MM.1S (cell line): ENCODE data around the gene GRPEL2.

Source experiments
- DNase-seq: peaks from one replicate; pipeline ENCODE4 v3.0.0-alpha.2; 2015
- H2AFZ ChIP-seq: fragments of 300-600 bp; sonication (generic); 2 replicates; pipeline ENCODE4 v1.6.0; 2016; ENCODE audit warnings: antibody characterized with exemption, low read length
- H3F3A ChIP-seq: fragments of 300-600 bp; sonication (generic); 2 replicates; pipeline ENCODE4 v1.6.1; 2016; ENCODE audit warnings: mild to moderate bottlenecking, antibody characterized with exemption, low read length, moderate library complexity, mixed read lengths; ENCODE audit not compliant: insufficient read depth
- H3K27ac ChIP-seq: fragments of 300-600 bp; sonication (generic); 2 replicates; pipeline ENCODE4 v1.5.1; 2016; ENCODE audit warnings: mild to moderate bottlenecking, low read length
- H3K27me3 ChIP-seq: fragments of 300-600 bp; sonication (generic); replicated peaks from 2 replicates; pipeline ENCODE4 v1.6.0; 2016; ENCODE audit warnings: low read length; ENCODE audit not compliant: insufficient read depth
- H3K36me3 ChIP-seq: fragments of 300-600 bp; sonication (generic); replicated peaks from 2 replicates; pipeline ENCODE4 v1.6.1; 2016; ENCODE audit warnings: mild to moderate bottlenecking, low read length, mixed read lengths; ENCODE audit not compliant: insufficient read depth
- H3K4me1 ChIP-seq: fragments of 300-600 bp; sonication (generic); 2 replicates; pipeline ENCODE4 v1.6.1; 2016; ENCODE audit warnings: low read length, mixed read lengths
- H3K4me2 ChIP-seq: fragments of 300-600 bp; sonication (generic); 2 replicates; pipeline ENCODE4 v1.6.0; 2016; ENCODE audit warnings: low read depth, low read length
- H3K4me3 ChIP-seq: fragments of 300-600 bp; sonication (generic); 2 replicates; pipeline ENCODE4 v1.5.1; 2016; ENCODE audit warnings: low read length, mixed read lengths
- H3K79me2 ChIP-seq: fragments of 300-600 bp; sonication (generic); 2 replicates; pipeline ENCODE4 v1.6.1; 2016; ENCODE audit warnings: mixed run types, low read length, mixed read lengths
- H3K9ac ChIP-seq: fragments of 300-600 bp; sonication (generic); 2 replicates; pipeline ENCODE4 v1.6.1; 2016; ENCODE audit warnings: low read length, mixed read lengths
- H3K9me2 ChIP-seq: fragments of 300-600 bp; sonication (generic); replicated peaks from 2 replicates; pipeline ENCODE4 v1.6.1; 2016; ENCODE audit warnings: mild to moderate bottlenecking, low read length, mixed read lengths; ENCODE audit not compliant: insufficient read depth
- H3K9me3 ChIP-seq: fragments of 300-600 bp; sonication (generic); replicated peaks from 2 replicates; pipeline ENCODE4 v1.6.1; 2016; ENCODE audit warnings: mild to moderate bottlenecking, low read length, mixed read lengths; ENCODE audit not compliant: insufficient read depth
- H4K20me1 ChIP-seq: fragments of 300-600 bp; sonication (generic); 2 replicates; pipeline ENCODE4 v1.6.1; 2016; ENCODE audit warnings: mild to moderate bottlenecking, low read length, moderate library complexity, mixed read lengths; ENCODE audit not compliant: insufficient read depth
- CTCF ChIP-seq: fragments of 300-600 bp; sonication (generic); IDR thresholded peaks from 2 replicates; pipeline ENCODE4 v1.5.1; 2016; ENCODE audit warnings: antibody characterized with exemption, low read length, mixed read lengths
- EZH2 ChIP-seq: fragments of 300-600 bp; sonication (generic); optimal IDR thresholded peaks from 2 replicates; pipeline ENCODE3; 2017; ENCODE audit warnings: low read depth, mild to moderate bottlenecking, antibody characterized with exemption, low read length, mixed read lengths
- EZH2phosphoT487 ChIP-seq: fragments of 300-600 bp; sonication (generic); IDR thresholded peaks from 2 replicates; pipeline ENCODE4 v1.6.1; 2018; ENCODE audit warnings: antibody characterized with exemption, low read length

GRPEL2 gene

GRCh38 chr5:149298842-149299404, 46.4 kb upstream of the GRPEL2 start:
- no peaks in the 10 kb centered on the region for H3K4me1 ChIP-seq
- H3K79me2 ChIP-seq = no peaks in the 10 kb centered on the region
- H3K27me3 ChIP-seq = no peaks in the 10 kb centered on the region
- H3K9me2 ChIP-seq = no peaks in the 10 kb centered on the region
- H3K36me3 ChIP-seq = no peaks in the 10 kb centered on the region
- H3F3A ChIP-seq = no peaks in the 10 kb centered on the region
- no peak for DNase-seq
- H2AFZ ChIP-seq = no peak overlapping the region
- H4K20me1 ChIP-seq = no peaks in the 10 kb centered on the region
- H3K9me3 ChIP-seq = no peaks in the 10 kb centered on the region
- H3K4me2 ChIP-seq = no peak overlapping the region
- H3K27ac ChIP-seq = no peak overlapping the region
- no peak for TF ChIP-seq EZH2
- no peak for TF ChIP-seq CTCF
- TF ChIP-seq EZH2phosphoT487 = no peak
- H3K9ac ChIP-seq = no peak overlapping the region
- no peak overlapping the region for H3K4me3 ChIP-seq

GRCh38 chr5:149299451-149300054, 45.7 kb upstream of the GRPEL2 start:
- H3K4me3 ChIP-seq = no peak overlapping the region
- H3F3A ChIP-seq = no peaks in the 10 kb centered on the region
- TF ChIP-seq EZH2phosphoT487 (no peak), EZH2 (no peak), CTCF (no peak)
- no peak overlapping the region for H2AFZ ChIP-seq
- H4K20me1 ChIP-seq = no peaks in the 10 kb centered on the region
- no peak for DNase-seq
- H3K27me3 ChIP-seq = no peaks in the 10 kb centered on the region
- H3K4me1 ChIP-seq = no peaks in the 10 kb centered on the region
- no peaks in the 10 kb centered on the region for H3K79me2 ChIP-seq
- no peak overlapping the region for H3K9ac ChIP-seq
- no peaks in the 10 kb centered on the region for H3K9me2 ChIP-seq
- H3K4me2 ChIP-seq = no peak overlapping the region
- no peaks in the 10 kb centered on the region for H3K36me3 ChIP-seq
- H3K27ac ChIP-seq = no peak overlapping the region
- H3K9me3 ChIP-seq = no peaks in the 10 kb centered on the region

GRCh38 chr5:149300441-149300840, 44.9 kb upstream of the GRPEL2 start:
- Histone ChIP-seq H3K9ac (no peak overlapping the region), H3K79me2 (no peaks in the 10 kb centered on the region), H3K4me1 (no peaks in the 10 kb centered on the region), H3K9me2 (no peaks in the 10 kb centered on the region), H3K4me3 (no peak overlapping the region), H4K20me1 (no peaks in the 10 kb centered on the region), H3K9me3 (no peaks in the 10 kb centered on the region), H3F3A (no peaks in the 10 kb centered on the region), H2AFZ (no peak overlapping the region), H3K4me2 (no peak overlapping the region), H3K27me3 (no peaks in the 10 kb centered on the region), H3K36me3 (no peaks in the 10 kb centered on the region), H3K27ac (no peak overlapping the region)
- DNase-seq = no peak
- no peak for TF ChIP-seq CTCF
- no peak for TF ChIP-seq EZH2
- TF ChIP-seq EZH2phosphoT487 = no peak
